IPS-20b (cell line): ENCODE measurements around the gene PSTPIP1.

Source experiments
- H3K27ac ChIP-seq: one replicate; pipeline ENCODE4 v1.5.1; 2013; ENCODE audit warnings: low read length
- H3K27me3 ChIP-seq: 2 replicates; pipeline ENCODE4 v1.6.1; 2013; ENCODE audit warnings: mild to moderate bottlenecking, low read length, inconsistent platforms; ENCODE audit not compliant: insufficient read depth
- H3K36me3 ChIP-seq: 2 replicates; pipeline ENCODE4 v1.6.1; 2013; ENCODE audit warnings: low read depth, mild to moderate bottlenecking, inconsistent platforms, low read length, moderate library complexity; ENCODE audit not compliant: insufficient read depth
- H3K4me1 ChIP-seq: 2 replicates; pipeline ENCODE4 v1.6.1; 2013; ENCODE audit warnings: mild to moderate bottlenecking, control low read depth, inconsistent platforms, low read length, moderate library complexity; ENCODE audit not compliant: insufficient read depth
- H3K4me3 ChIP-seq: 2 replicates; pipeline ENCODE4 v1.5.1; 2013; ENCODE audit warnings: mild to moderate bottlenecking, low read length, inconsistent platforms
- H3K9ac ChIP-seq: 2 replicates; pipeline ENCODE4 v1.6.1; 2013; ENCODE audit warnings: low read depth, mild to moderate bottlenecking, inconsistent platforms, low read length, moderate library complexity
- H3K9me3 ChIP-seq: 2 replicates; pipeline ENCODE4 v1.6.1; 2013; ENCODE audit warnings: mild to moderate bottlenecking, low read depth, low read length, inconsistent platforms; ENCODE audit not compliant: insufficient read depth

The PSTPIP1 gene

DNA sequence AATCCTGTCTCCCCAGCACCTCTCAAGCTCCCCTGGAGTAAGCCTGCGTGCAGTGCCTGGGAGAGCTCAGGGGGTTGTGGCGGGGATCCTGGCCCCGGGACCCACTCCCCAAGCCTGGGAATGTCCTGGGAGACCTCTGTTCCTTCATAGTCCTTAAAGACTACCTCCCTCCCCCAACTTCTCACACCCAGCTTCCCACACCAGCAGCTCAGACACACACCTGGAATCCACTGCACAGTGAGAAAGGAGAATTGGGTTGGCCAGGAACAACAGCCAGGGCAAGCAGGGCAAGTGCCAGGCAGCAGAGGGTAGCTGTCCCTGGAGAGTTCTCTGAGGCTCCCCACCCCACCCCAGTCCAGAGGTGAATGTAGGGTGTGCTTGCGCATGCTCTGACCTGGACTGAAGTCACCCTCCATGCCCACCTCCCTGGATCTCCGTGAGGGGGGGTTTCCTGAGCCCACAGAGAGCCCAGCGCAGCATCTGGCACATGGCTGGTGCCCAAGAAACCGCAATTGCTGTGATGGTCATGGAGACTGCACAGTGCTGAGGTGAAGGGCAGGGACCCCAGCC, 22.2 kb downstream of the PSTPIP1 start:
- Histone ChIP-seq H3K27me3 (no peaks in the 10 kb centered on the region), H3K4me3 (no peak overlapping the region), H3K4me1 (no peaks in the 10 kb centered on the region), H3K27ac (no peak overlapping the region), H3K9ac (no peak overlapping the region), H3K36me3 (no peaks in the 10 kb centered on the region), H3K9me3 (no peaks in the 10 kb centered on the region)

DNA sequence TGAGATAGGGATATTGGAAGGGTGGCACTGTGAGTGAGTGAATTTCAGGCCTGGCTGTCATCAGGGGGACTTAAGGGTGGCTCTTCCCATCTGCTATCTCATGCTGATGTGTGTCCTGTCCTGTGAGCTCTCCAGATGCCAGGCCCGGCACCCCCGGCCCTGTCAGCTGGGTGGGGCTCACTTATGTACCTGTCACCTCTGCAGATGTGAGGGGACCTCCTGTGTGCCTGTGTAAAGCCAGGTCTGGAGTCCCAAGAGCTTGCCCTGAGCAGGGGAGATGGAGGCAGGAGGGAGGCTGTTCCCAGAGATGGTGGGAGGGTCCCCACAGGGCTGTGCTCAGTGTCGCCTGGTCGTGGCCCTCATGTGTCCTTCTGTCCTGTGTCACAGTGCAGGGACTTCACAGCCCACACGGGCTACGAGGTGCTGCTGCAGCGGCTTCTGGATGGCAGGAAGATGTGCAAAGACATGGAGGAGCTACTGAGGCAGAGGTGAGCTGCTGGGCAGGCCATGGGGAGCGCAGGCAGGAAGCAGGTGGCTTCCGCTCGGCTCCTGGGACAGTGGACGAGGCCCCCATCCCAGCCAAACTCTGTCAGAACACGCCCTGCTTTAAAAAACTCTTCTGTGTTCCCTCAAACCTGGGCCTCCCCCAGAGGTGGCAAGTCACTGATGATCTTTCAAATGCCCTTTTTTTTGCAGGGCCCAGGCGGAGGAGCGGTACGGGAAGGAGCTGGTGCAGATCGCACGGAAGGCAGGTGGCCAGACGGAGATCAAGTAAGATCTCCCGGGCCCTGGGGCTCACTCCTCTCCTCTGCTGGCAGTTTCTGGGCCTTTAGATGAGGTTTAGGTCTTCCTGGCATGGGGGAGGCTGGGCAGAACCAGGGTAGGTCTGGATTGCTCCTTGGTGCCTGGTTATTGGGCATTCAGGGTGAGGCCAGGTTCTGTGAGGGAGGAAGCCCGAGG, 23.1 kb downstream of the PSTPIP1 start:
- Histone ChIP-seq H3K27ac (no peak overlapping the region), H3K4me1 (no peaks in the 10 kb centered on the region), H3K4me3 (no peak overlapping the region), H3K27me3 (no peaks in the 10 kb centered on the region), H3K9me3 (no peaks in the 10 kb centered on the region), H3K36me3 (no peaks in the 10 kb centered on the region), H3K9ac (no peak overlapping the region)

DNA sequence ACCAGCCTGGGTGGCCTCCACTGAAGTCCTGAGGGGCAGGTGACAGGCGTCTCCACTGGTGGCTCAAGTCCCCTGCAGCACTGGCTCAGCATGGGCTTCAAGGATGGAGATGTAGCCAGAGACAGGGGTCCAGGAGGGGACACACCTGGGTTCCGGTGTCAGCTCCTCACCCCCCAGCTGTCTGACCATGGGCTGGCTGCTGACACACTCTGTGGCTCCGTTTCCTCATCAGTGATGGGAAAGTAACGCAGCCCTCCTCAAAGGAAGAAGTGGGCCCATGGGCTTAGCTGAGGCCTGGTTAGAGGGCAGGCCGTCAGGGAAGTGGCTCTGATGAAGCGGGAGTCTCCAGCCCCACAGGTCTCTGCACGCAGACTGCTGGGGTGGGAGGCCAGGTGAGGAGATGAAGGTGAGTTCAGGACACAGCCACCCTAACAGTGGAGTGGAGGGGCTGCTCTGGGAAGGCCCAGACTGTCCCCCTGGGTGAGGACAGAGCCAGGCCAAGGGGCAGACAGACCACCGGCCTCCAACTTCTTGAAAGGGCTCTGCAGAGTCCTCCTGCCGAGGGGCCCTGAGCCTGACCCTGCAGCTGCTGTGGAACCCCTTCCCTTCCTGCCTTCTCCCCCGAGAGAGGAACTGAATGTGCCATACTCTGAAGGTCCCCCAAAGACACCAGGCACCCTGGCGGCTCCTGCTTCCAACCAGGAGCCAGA, 24.0 kb downstream of the PSTPIP1 start:
- Histone ChIP-seq H3K27ac (no peak overlapping the region), H3K4me1 (no peaks in the 10 kb centered on the region), H3K4me3 (no peak overlapping the region), H3K9ac (no peak overlapping the region), H3K9me3 (no peaks in the 10 kb centered on the region), H3K27me3 (0 out of 2 replicates have a peak, but pooled peaks cover 3% of the 10 kb centered on the region), H3K36me3 (no peaks in the 10 kb centered on the region)

DNA sequence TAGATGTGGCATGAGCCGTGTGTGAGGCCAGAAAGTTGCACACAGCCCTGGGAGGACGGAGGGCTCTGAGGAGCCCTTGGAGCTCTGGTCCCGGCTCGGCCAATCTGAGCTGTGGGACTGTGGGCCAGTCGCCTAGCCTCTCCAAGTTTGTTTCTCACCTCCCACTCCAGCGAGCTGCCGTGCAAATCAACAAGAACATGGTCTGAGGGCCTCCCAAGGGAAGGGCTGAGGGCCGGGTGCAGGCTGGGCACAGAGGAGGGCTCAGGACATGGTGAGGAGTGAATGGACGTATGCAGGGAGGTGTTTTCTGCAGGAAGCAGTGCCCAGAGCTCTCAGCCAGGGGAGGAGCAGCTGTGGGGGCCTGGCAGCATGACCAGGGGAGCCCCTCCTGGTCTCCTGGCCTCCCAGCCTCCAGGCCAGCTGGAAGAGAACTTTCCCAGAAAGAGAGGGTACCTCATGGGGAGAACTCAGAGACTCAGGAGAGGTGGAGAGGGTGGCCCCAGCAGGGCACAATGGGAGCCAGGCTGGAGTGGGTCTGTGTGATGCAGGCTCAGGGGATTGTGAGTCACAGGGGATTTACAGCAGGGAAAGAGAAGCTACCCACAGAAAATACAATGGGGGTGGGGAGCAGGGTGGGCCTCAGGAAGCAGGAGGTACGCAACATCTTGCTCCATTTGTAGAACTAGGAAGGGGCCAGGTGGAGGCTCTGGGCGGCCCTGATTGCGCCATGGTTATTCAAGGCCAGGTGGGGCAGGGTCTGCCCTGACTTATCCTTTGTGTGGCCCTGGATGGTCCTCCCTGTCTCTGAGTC, 24.8 kb downstream of the PSTPIP1 start:
- Histone ChIP-seq H3K9me3 (no peaks in the 10 kb centered on the region), H3K27me3 (0 out of 2 replicates have a peak, but pooled peaks cover 4% of the 10 kb centered on the region), H3K36me3 (no peaks in the 10 kb centered on the region), H3K9ac (no peak overlapping the region), H3K4me3 (no peak overlapping the region), H3K4me1 (no peaks in the 10 kb centered on the region), H3K27ac (no peak overlapping the region)

DNA sequence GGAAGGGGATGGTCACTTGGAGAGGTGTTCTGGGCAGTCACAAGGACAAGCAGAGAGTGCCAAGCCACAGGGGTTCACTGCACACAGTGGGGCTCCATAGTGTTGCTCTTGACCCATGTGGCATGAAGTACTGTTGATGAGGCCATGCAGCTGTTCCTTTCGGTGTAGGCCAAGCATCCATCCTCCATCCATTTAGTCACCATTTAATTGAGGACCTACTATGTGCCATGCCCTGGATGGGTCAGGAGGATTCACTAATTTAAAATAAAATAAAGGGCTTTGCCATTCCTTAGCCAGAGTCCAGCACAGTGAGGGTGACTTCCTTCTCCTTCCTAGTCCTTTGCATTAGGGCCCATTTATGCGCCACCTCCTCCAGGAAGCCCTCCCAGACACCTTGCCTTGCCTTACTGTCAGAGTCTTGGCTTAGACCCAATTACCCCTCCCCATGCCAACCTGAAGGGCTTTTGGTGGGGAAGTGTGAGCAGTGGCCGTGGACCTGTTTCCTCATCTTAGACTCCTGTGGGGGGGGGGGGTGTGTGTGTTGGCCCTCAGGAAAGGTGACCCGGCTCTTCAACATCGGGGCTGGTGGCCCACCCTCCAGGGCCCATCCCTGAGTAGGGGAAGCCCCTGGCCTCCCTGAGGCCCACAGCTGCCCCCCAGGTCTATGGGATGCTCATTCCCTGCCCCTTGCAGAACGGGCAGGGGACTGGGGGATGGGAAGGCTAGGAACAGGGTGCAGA, 25.6 kb downstream of the PSTPIP1 start:
- H3K9ac ChIP-seq, result no peak overlapping the region
- no peaks in the 10 kb centered on the region for H3K4me1 ChIP-seq
- H3K27ac ChIP-seq, result no peak overlapping the region

DNA sequence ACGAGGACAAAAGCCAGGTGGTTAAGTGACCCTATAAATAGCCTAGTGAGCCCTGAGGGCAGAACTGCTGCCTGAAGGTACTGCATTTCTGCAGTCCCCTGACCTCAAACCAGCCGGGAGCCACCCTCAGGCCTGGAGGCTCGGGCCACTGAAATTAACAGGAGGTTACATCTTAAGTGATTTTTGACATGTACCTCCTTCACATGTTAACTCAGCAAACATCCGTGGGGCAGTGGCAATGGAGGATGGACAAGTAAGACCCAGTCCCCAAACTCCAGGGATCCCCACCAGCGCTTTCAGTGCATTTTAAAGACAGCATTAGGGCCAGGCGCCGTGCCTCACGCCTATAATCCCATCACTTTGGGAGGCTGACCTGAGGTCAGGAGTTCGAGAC, 26.2 kb downstream of the PSTPIP1 start:
- Histone ChIP-seq H3K4me3 (no peak overlapping the region), H3K4me1 (no peaks in the 10 kb centered on the region), H3K27ac (no peak overlapping the region), H3K9me3 (no peaks in the 10 kb centered on the region), H3K36me3 (no peaks in the 10 kb centered on the region), H3K9ac (no peak overlapping the region), H3K27me3 (0 out of 2 replicates have a peak, but pooled peaks cover 4% of the 10 kb centered on the region)

More for the DNA sequence above, 25.6 kb downstream of the PSTPIP1 start:
- Histone ChIP-seq H3K27me3 (0 out of 2 replicates have a peak, but pooled peaks cover 4% of the 10 kb centered on the region), H3K9me3 (no peaks in the 10 kb centered on the region), H3K36me3 (no peaks in the 10 kb centered on the region), H3K4me3 (no peak overlapping the region)

DNA sequence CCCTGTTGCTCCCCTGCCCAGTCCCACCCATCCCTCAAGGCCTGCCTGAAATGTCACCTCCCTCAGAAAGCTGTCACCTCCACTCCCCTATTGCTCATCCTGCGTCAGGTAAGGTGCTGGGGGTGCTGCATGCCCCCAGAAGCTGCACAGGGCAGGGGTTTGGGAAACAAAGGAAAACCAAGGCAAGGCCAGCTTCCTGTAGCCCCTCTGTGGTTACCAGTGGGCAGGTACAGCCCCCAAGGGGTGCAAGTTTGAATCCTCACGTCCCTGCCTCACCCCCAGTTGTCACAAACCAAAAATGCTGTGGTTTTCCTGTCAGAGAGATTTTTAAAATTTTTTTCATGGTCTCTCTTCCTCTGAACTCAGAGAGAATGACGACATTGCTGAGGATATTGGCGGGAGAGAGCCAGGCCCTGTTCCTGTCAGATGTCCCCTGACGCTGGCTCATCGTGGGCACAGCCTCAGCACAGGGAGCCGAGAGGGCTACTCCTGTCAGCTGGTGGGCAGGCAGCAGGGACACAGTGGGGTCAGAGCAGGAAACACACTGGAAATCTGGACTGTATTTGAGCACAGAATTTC, 27.0 kb downstream of the PSTPIP1 start:
- Histone ChIP-seq H3K9me3 (no peaks in the 10 kb centered on the region), H3K4me3 (no peak overlapping the region), H3K9ac (no peak overlapping the region), H3K36me3 (no peaks in the 10 kb centered on the region), H3K4me1 (no peaks in the 10 kb centered on the region), H3K27me3 (peaks cover 4% of the 10 kb centered on the region; the same call in 1 of the 2 replicates), H3K27ac (no peak overlapping the region)

DNA sequence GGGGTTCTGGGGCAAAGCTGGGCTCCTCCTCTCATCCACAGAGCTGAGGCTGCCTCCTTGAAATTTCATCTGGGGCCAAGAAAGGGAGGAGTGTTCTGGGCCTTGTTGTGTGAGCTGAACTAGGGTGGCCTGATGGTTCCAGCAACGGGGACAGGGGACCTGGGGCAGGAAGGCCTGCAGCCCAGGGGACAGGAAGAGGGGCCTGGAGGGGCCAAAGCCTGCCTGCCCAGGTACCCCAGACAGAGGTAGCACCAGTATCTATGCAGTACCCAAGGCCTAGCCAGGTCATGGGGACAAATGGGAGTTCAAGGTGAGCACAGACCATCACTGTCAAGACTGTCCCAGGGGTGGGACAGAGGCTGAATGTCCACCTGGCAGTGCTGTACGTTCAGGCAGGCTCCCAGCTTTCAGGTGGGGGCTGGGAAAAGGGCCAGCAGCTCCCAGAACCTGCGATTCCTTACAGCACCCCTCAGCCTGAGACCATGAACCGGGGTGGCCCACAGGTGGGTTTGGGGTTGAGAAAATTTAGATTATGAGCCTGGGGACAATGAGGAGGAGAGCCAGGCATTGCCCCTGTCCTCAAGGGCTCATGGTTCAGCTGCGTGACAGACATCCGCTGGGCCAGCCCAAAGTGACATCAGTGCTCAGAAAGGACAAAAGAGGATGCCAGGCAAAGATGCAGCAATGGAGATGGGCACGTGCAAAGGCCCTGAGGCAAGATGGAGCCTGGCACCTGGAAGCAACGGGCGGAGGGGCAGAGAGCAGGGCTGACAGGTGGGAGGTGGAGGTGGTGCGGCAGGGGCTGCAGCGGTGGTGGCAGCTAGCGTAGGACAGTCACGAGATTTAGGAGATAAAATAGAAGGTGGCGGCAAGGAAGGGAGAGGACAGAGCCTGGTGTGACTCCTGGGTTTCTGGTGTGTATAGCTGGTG, 28.0 kb downstream of the PSTPIP1 start:
- no peaks in the 10 kb centered on the region for H3K9me3 ChIP-seq
- H3K27me3 ChIP-seq, result peaks cover 15% of the 10 kb centered on the region; the same call in 1 of the 2 replicates
- no peaks in the 10 kb centered on the region for H3K36me3 ChIP-seq
- no peak overlapping the region for H3K27ac ChIP-seq
- no peaks in the 10 kb centered on the region for H3K4me1 ChIP-seq
- H3K9ac ChIP-seq, result no peak overlapping the region
- H3K4me3 ChIP-seq, result no peak overlapping the region

DNA sequence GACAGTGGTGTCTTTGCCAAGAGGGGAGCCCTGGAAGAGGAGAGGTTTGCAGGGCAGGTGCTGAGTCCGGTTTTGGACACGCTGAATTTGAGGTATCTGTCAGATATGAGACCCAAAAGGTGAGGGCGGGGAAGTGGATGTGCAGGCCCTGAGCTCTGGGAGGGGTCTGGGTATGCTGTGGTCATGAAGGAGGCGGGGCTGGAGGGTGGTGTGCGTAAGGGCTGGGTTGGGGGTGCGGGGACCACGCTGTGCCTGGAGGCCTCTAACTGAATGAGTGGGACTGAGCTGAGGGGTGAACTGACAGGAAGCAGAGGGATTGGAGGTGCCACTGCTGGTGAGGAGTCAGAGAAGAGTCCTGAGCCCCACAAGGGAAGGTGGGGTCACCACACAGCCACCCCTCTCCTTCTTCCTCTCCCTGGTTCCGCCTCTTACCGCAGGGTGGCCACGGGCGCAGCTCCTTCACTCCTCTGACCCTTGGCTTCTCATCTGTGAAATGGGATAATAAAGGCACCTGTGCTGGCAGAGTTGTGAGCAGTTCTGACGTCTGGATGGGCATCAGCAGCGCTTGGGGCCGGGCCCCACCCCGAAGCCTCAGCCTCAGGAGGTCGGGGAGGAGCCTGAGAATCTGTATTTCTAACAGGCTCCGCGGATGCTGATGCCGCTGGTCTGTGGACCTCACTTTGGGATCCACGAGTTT, 28.8 kb downstream of the PSTPIP1 start:
- no peak overlapping the region for H3K9ac ChIP-seq
- no peaks in the 10 kb centered on the region for H3K36me3 ChIP-seq
- H3K27ac ChIP-seq, result no peak overlapping the region
- H3K4me3 ChIP-seq, result no peak overlapping the region
- no peaks in the 10 kb centered on the region for H3K9me3 ChIP-seq
- peaks cover 17% of the 10 kb centered on the region; the same call in 1 of the 2 replicates for H3K27me3 ChIP-seq
- H3K4me1 ChIP-seq, result no peaks in the 10 kb centered on the region
